GM19468 (cell line): ENCODE measurements around the gene SMARCAL1.

Source experiments
- ATAC-seq: cut with Tn5 transposase; IDR thresholded peaks from one replicate; pipeline ENCODE4 v1.9.1; 2021; ENCODE audit warnings: mild to moderate bottlenecking, moderate library complexity, moderate number of reproducible peaks; ENCODE audit not compliant: unreplicated experiment; ENCODE audit errors: extremely low read depth

SMARCAL1 gene

GRCh38 chr2:216467845-216468244, 55.6 kb downstream of the SMARCAL1 start:
- no peak for ATAC-seq

GRCh38 chr2:216469661-216470060, 57.4 kb downstream of the SMARCAL1 start:
- ATAC-seq = no peak

GRCh38 chr2:216473187-216473586, 60.9 kb downstream of the SMARCAL1 start:
- no peak for ATAC-seq

GRCh38 chr2:216474925-216475670, 62.8 kb downstream of the SMARCAL1 start:
- ATAC-seq = peak; percentile 63

GRCh38 chr2:216475767-216476166, 63.5 kb downstream of the SMARCAL1 start:
- ATAC-seq = no peak

GRCh38 chr2:216477283-216478035, 65.2 kb downstream of the SMARCAL1 start:
- ATAC-seq = no peak

- ATAC-seq = no peak
Observed at GRCh38 chr2:216478151-216478550, 65.9 kb downstream of the SMARCAL1 start.

GRCh38 chr2:216478791-216479190, 66.5 kb downstream of the SMARCAL1 start:
- no peak for ATAC-seq

- no peak for ATAC-seq
Observed at GRCh38 chr2:216480221-216480620, 67.9 kb downstream of the SMARCAL1 start.

- no peak for ATAC-seq
Observed at GRCh38 chr2:216482640-216483039, 70.4 kb downstream of the SMARCAL1 start.

- no peak for ATAC-seq
Observed at GRCh38 chr2:216485237-216485636, 73.0 kb downstream of the SMARCAL1 start.

- ATAC-seq = no peak
Observed at GRCh38 chr2:216485745-216486144, 73.5 kb downstream of the SMARCAL1 start.

- no peak for ATAC-seq
Observed at GRCh38 chr2:216486271-216486670, 74.0 kb downstream of the SMARCAL1 start.

GRCh38 chr2:216486708-216487107, 74.4 kb downstream of the SMARCAL1 start:
- ATAC-seq = no peak

GRCh38 chr2:216490061-216490460, 77.8 kb downstream of the SMARCAL1 start:
- no peak for ATAC-seq

GRCh38 chr2:216491793-216492596, 79.7 kb downstream of the SMARCAL1 start:
- ATAC-seq = peak; percentile 88

- no peak for ATAC-seq
Observed at GRCh38 chr2:216492597-216493333, 80.5 kb downstream of the SMARCAL1 start.

- ATAC-seq = no peak
Observed at GRCh38 chr2:216493334-216493685, 81.0 kb downstream of the SMARCAL1 start.

GRCh38 chr2:216495656-216496055, 83.4 kb downstream of the SMARCAL1 start:
- no peak for ATAC-seq

GRCh38 chr2:216497382-216498069, 85.2 kb downstream of the SMARCAL1 start:
- no peak for ATAC-seq
